ENCODE results near the gene HLA-DQB2. TPM values are rescaled to one million over a fixed set of nuclear protein-coding genes. Genes with fewer than 3 reads are reported as not detected.

The HLA-DQB2 gene
- total and polyA plus RNA-seq, 7 donors = 0.38 to 1.2 (median 1.2) TPM; not detected in 4

DNA sequence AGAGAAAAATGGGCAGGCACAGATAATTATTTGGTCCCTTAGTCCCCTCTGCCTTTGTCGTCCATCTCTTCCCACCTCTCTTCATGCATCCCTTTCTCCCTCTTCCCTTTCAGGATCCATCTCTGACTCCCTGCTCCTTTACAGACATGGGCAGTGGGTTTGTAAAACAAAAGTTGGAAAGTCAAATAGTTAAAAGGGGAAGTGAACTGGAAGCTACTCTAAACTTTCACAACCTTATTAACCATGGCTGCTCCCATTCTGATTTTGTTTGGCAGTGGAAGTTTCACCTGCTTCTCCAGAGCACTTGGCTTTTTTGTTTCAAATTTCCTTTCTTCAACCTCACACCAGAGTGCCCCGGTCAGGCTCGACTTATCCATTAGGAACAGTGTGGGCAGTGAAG, 21.0 kb downstream of the HLA-DQB2 start:
- Histone ChIP-seq H3K27me3 (ENCODE audit: insufficient read depth in 3 of 3, low read length in 2 of 3) (peaks cover 0 to 9% (median 4%) of the 10 kb centered on the region in 3 donors), H3K4me1 (no peaks in the 10 kb centered on the region), H3K27ac (no peak overlapping the region), H3K4me3 (no peak overlapping the region), H3K9me3 (no peaks in the 10 kb centered on the region), H3K36me3 (ENCODE audit: insufficient read depth in 1 of 2, low read depth in 1 of 2) (no peaks in the 10 kb centered on the region)
- DNase-seq (no peak), ATAC-seq (no peak)
- no peak for TF ChIP-seq CTCF (IDR thresholded peaks at IDR 0.05)
- intact Hi-C loops (cut with DNase I) = no loop called here
- 67 to 84% (median 79%) methylated on average over 3 of the region's 3 CpGs for WGBS, 3 donors

DNA sequence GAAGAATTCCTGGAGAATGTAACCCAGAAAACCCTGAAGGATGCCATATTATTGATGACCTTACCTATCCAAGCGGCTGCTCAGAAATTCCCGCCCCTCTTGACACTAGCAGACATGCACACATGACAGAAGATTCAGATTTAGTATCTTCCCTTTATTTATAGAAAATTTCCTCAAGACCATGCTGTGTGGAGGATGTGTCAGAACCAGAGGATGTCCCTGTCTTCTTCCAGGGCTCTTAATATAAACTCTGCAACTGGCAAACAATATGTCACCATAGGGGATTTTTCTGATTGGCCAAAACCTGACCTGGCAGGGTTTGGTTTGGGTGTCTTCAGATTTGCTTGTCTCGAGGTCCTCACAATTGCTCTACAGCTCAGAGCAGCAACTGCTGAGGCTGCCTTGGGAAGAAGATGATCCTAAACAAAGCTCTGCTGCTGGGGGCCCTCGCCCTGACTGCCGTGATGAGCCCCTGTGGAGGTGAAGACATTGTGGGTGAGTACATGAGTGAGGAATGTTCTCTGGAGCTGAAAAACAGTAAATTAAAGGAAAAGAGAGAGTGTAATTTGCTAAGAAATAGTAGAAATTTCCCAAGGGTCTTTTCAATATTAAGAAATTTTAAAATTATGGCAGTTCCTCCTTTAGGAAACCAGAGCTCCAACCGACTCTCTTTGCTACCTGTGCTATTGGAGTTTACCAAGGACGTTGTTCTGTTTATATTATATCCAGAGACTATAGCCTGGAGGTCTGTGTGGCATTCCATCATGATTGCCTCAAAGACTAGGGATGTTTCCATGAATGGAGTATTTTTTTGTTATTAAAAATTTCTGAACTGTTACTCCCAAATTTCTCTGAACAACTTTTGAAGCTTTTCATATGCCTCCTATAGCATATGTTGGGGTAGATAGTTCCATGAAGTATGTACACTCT, 22.0 kb downstream of the HLA-DQB2 start, which contains the start of gene HLA-DQA2:
Gene HLA-DQA2, plus strand, starts transcription at position 361 of the 930 bp plus-strand sequence. Its CDS starts 53 bp downstream, at position 414.
- WGBS, 3 donors = 66 to 69% (median 69%) methylated on average over 7 of the region's 7 CpGs
- no peaks in the 10 kb centered on the region for H3K36me3 ChIP-seq (ENCODE audit: insufficient read depth in 1 of 2, low read depth in 1 of 2)
- TF ChIP-seq CTCF (IDR thresholded peaks at IDR 0.05) = no peak
- H3K4me1 ChIP-seq = no peaks in the 10 kb centered on the region
- H3K9me3 ChIP-seq = no peaks in the 10 kb centered on the region
- no peak for DNase-seq
- peaks cover 0 to 6% (median 4%) of the 10 kb centered on the region in 3 donors for H3K27me3 ChIP-seq (ENCODE audit: insufficient read depth in 3 of 3, low read length in 2 of 3)
- intact Hi-C loops (cut with DNase I) = no loop called here
- H3K4me3 ChIP-seq = no peak within 1 kb of the TSS
- no peak within 1 kb of the TSS for H3K27ac ChIP-seq
- no peak for ATAC-seq

- no peak for ATAC-seq
- Histone ChIP-seq H3K9me3 (no peaks in the 10 kb centered on the region), H3K36me3 (ENCODE audit: insufficient read depth in 1 of 2, low read depth in 1 of 2) (no peaks in the 10 kb centered on the region), H3K4me1 (no peaks in the 10 kb centered on the region), H3K27me3 (ENCODE audit: insufficient read depth in 3 of 3, low read length in 2 of 3) (peaks cover 0 to 4% (median 0%) of the 10 kb centered on the region in 3 donors), H3K27ac (no peak overlapping the region), H3K4me3 (no peak overlapping the region)
- 44 to 64% (median 59%) methylated on average over 2 of the region's 2 CpGs for WGBS, 3 donors
- no peak for TF ChIP-seq CTCF (IDR thresholded peaks at IDR 0.05)
- intact Hi-C loops (cut with DNase I) = no loop called here
- DNase-seq = no peak
Measured at GRCh38 chr6:32738126-32738525, 25.2 kb downstream of the HLA-DQB2 start.

DNA sequence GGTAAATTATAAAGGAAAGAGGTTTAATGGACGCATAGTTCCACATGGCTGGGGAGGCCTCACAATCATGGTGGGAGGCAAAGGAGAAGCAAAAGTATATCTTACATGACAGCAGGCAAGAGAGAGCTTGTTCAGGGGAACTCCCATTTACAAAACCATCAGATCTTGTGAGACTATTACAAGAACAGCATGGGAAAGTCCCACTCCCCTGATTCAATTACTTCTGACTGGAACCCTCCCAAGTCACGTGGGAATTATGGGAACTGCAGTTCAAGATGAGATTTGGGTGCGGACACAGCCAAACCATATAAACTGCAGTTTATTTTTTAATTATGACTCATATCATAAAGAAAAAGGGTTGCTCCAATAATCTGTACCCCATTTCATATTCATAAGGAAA, 44.5 kb downstream of the HLA-DQB2 start:
- H3K4me3 ChIP-seq = no peak overlapping the region
- DNase-seq (no peak), ATAC-seq (no peak)
- no peak for TF ChIP-seq CTCF (IDR thresholded peaks at IDR 0.05)
- H3K4me1 ChIP-seq = no peaks in the 10 kb centered on the region
- intact Hi-C loops (cut with DNase I) = no loop called here
- H3K36me3 ChIP-seq (ENCODE audit: insufficient read depth in 1 of 2, low read depth in 1 of 2) = no peaks in the 10 kb centered on the region
- WGBS, 3 donors = 61 to 68% (median 65%) methylated on average over 3 of the region's 3 CpGs
- H3K27ac ChIP-seq = no peak overlapping the region
- no peaks in the 10 kb centered on the region for H3K9me3 ChIP-seq
- no peaks in the 10 kb centered on the region for H3K27me3 ChIP-seq (ENCODE audit: insufficient read depth in 3 of 3, low read length in 2 of 3)

Data from psoas muscle (tissue), 8 donors.